T-helper 2 cell treated with Interferon-gamma antibody and Interleukin-4, amounts not matched to agents 100 ng/mL and 5 ng/mL, for 36 hours (primary cell): Measurements from ENCODE around the gene PARP15. TPM values are rescaled to one million over a fixed set of nuclear protein-coding genes. Genes with fewer than 3 reads are reported as not detected.

Source experiments
- total RNA-seq: library from RNA; stranded (reverse); gene quantifications from 2 replicates; pipeline ENCODE4 v1.2.3, GENCODE V29; 2022

PARP15 gene
- total RNA-seq, 1 donor from 2014 or later: 41.1 TPM

Other genes starting within 250 kb of the PARP15 start
- 52.3 and 52.7 TPM in 2 replicates for gene MIX23, start 194.4 kb upstream of the PARP15 start, total RNA-seq
- gene FAM162A, start 193.5 kb upstream of the PARP15 start, total RNA-seq: 50.0 and 52.1 TPM in 2 replicates
- 5.0 TPM in 2 replicates for gene WDR5B, start 161.6 kb upstream of the PARP15 start, total RNA-seq
- 58.8 and 66.7 TPM in 2 replicates for gene KPNA1, start 62.7 kb upstream of the PARP15 start, total RNA-seq
- gene PARP9, start 13.3 kb upstream of the PARP15 start, total RNA-seq: 108 TPM in 2 replicates
- 116 and 117 TPM in 2 replicates for gene DTX3L, start 13.3 kb upstream of the PARP15 start, total RNA-seq
- gene PARP14, start 103.2 kb downstream of the PARP15 start, total RNA-seq: 96.4 and 101 TPM in 2 replicates
- gene HSPBAP1, start 216.2 kb downstream of the PARP15 start, total RNA-seq: 7.8 and 8.2 TPM in 2 replicates
- 2.0 and 2.2 TPM in 2 replicates for gene SLC49A4, start 217.4 kb downstream of the PARP15 start, total RNA-seq